ENCODE results near the gene PMF1. TPM values are rescaled to one million over a fixed set of nuclear protein-coding genes. Genes with fewer than 3 reads are reported as not detected.

PMF1 gene
- total and polyA plus RNA-seq, 2 of the 13 experiments (the other 11 are each of a cell fraction or from before 2014, with no cell fraction given), result 72.5 to 89.0 TPM

GRCh38 chr1:156245451-156246232 lies 32.8 kb downstream of the PMF1 start (continued):
- no peak for TF ChIP-seq ZNF496 (CRISPR knock-in tag; IDR thresholded peaks at IDR 0.05; ENCODE audit: insufficient replicate concordance)
- TF ChIP-seq ZFP90 (CRISPR knock-in tag; IDR thresholded peaks at IDR 0.05; ENCODE audit: borderline replicate concordance), result no peak
- TF ChIP-seq ZNF674 (CRISPR knock-in tag; IDR thresholded peaks at IDR 0.05; ENCODE audit: low read depth), result no peak
- no peak for TF ChIP-seq KLF6 (CRISPR knock-in tag; IDR thresholded peaks at IDR 0.05)
- TF ChIP-seq ZNF792 (CRISPR knock-in tag; IDR thresholded peaks at IDR 0.05), result no peak
- no peak for TF ChIP-seq PAX8 (CRISPR knock-in tag; IDR thresholded peaks at IDR 0.05; ENCODE audit: borderline replicate concordance)
- no peak for TF ChIP-seq THAP9 (CRISPR knock-in tag; IDR thresholded peaks at IDR 0.05; ENCODE audit: borderline replicate concordance)
- TF ChIP-seq, protein P1, sequence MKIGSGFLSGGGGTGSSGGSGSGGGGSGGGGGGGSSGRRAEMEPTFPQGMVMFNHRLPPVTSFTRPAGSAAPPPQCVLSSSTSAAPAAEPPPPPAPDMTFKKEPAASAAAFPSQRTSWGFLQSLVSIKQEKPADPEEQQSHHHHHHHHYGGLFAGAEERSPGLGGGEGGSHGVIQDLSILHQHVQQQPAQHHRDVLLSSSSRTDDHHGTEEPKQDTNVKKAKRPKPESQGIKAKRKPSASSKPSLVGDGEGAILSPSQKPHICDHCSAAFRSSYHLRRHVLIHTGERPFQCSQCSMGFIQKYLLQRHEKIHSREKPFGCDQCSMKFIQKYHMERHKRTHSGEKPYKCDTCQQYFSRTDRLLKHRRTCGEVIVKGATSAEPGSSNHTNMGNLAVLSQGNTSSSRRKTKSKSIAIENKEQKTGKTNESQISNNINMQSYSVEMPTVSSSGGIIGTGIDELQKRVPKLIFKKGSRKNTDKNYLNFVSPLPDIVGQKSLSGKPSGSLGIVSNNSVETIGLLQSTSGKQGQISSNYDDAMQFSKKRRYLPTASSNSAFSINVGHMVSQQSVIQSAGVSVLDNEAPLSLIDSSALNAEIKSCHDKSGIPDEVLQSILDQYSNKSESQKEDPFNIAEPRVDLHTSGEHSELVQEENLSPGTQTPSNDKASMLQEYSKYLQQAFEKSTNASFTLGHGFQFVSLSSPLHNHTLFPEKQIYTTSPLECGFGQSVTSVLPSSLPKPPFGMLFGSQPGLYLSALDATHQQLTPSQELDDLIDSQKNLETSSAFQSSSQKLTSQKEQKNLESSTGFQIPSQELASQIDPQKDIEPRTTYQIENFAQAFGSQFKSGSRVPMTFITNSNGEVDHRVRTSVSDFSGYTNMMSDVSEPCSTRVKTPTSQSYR (CRISPR knock-in tag; IDR thresholded peaks at IDR 0.05; ENCODE audit: borderline replicate concordance), result no peak
- TF ChIP-seq MZF1 (CRISPR knock-in tag; IDR thresholded peaks at IDR 0.05; ENCODE audit: borderline replicate concordance), result no peak
- TF ChIP-seq GATA4 (IDR thresholded peaks at IDR 0.05; ENCODE audit: borderline replicate concordance, low read depth), result no peak
- TF ChIP-seq, protein P2, sequence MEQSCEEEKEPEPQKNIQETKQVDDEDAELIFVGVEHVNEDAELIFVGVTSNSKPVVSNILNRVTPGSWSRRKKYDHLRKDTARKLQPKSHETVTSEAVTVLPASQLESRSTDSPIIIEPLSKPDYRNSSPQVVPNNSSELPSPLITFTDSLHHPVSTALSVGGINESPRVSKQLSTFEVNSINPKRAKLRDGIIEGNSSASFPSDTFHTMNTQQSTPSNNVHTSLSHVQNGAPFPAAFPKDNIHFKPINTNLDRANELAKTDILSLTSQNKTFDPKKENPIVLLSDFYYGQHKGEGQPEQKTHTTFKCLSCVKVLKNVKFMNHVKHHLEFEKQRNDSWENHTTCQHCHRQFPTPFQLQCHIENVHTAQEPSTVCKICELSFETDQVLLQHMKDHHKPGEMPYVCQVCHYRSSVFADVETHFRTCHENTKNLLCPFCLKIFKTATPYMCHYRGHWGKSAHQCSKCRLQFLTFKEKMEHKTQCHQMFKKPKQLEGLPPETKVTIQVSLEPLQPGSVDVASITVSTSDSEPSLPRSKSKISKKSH (CRISPR knock-in tag; IDR thresholded peaks at IDR 0.05; ENCODE audit: borderline replicate concordance), result peak; percentile 79; the same call in 1 of the 2 replicates
- no peak for TF ChIP-seq ZNF44 (CRISPR knock-in tag; IDR thresholded peaks at IDR 0.05)
- no peak; the same call in 1 of the 2 replicates for TF ChIP-seq MTERF4 (CRISPR knock-in tag; IDR thresholded peaks at IDR 0.05)
- TF ChIP-seq ZNF33B (CRISPR knock-in tag; IDR thresholded peaks at IDR 0.05), result peak; percentile 55; the same call in 1 of the 2 replicates
- TF ChIP-seq GABPB1 (CRISPR knock-in tag; IDR thresholded peaks at IDR 0.05), result peak; percentile 75; the same call in 1 of the 2 replicates
- TF ChIP-seq, protein P3, sequence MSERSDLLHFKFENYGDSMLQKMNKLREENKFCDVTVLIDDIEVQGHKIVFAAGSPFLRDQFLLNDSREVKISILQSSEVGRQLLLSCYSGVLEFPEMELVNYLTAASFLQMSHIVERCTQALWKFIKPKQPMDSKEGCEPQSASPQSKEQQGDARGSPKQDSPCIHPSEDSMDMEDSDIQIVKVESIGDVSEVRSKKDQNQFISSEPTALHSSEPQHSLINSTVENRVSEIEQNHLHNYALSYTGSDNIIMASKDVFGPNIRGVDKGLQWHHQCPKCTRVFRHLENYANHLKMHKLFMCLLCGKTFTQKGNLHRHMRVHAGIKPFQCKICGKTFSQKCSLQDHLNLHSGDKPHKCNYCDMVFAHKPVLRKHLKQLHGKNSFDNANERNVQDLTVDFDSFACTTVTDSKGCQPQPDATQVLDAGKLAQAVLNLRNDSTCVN (CRISPR knock-in tag; IDR thresholded peaks at IDR 0.05; ENCODE audit: borderline replicate concordance), result no peak
- no peak for TF ChIP-seq NPAS2 (CRISPR knock-in tag; IDR thresholded peaks at IDR 0.05; ENCODE audit: borderline replicate concordance)

Measured in HepG2 (cell line).